ENCODE measurements around the gene ULK3.

Gene ULK3

DNA sequence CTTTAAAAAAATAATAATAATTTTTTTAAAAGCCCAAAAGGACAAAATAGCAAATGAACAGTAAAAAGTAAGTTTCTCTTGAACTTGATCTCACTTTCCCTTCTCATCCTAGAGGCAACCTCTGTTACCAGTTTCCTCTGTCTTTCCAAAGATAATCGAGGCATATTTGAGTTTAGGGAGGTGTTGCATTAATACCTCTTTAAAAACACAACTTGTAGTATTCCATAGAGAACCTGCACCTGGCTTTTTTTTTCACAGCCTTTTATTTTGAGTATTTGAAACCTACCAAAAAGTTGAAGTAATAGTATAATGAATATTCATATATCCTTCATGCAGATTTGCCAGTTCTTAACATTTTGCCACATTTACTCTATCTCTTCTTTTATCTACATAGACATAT lies 51.9 kb downstream of the ULK3 start:
- Histone ChIP-seq H3K9me3 (replicated peaks; ENCODE audit: insufficient read depth, low read length) (no peaks in the 10 kb centered on the region), H3K36me3 (replicated peaks; ENCODE audit: insufficient read depth, low read length) (no peaks in the 10 kb centered on the region; the same call in 1 of the 2 replicates), H3K4me2 (ENCODE audit: low read depth, low read length) (peak overlapping the region; percentile 99), H3K27ac (ENCODE audit: low read length) (peak overlapping the region; percentile 95; the same call in 1 of the 2 replicates), H4K20me1 (ENCODE audit: insufficient read depth, low read length) (peaks cover 25% of the 10 kb centered on the region), H3K9me2 (replicated peaks; ENCODE audit: insufficient read depth, low read length) (no peaks in the 10 kb centered on the region), H3K9ac (ENCODE audit: low read length) (peak overlapping the region; percentile 89; the same call in 1 of the 2 replicates), H3K4me1 (ENCODE audit: low read length) (peaks cover 68% of the 10 kb centered on the region), H3K27me3 (replicated peaks; ENCODE audit: insufficient read depth, low read length) (no peaks in the 10 kb centered on the region), H3F3A (ENCODE audit: insufficient read depth, low read length) (peaks cover 57% of the 10 kb centered on the region), H2AFZ (ENCODE audit: low read length) (no peak overlapping the region), H3K79me2 (ENCODE audit: low read length) (peaks cover 93% of the 10 kb centered on the region), H3K4me3 (ENCODE audit: low read length) (0 out of 2 replicates have a peak overlapping the region, but pooled peaks have one; percentile 57)
- TF ChIP-seq CTCF (IDR thresholded peaks at IDR 0.05; ENCODE audit: low read length): no peak
- no peak for DNase-seq

DNA sequence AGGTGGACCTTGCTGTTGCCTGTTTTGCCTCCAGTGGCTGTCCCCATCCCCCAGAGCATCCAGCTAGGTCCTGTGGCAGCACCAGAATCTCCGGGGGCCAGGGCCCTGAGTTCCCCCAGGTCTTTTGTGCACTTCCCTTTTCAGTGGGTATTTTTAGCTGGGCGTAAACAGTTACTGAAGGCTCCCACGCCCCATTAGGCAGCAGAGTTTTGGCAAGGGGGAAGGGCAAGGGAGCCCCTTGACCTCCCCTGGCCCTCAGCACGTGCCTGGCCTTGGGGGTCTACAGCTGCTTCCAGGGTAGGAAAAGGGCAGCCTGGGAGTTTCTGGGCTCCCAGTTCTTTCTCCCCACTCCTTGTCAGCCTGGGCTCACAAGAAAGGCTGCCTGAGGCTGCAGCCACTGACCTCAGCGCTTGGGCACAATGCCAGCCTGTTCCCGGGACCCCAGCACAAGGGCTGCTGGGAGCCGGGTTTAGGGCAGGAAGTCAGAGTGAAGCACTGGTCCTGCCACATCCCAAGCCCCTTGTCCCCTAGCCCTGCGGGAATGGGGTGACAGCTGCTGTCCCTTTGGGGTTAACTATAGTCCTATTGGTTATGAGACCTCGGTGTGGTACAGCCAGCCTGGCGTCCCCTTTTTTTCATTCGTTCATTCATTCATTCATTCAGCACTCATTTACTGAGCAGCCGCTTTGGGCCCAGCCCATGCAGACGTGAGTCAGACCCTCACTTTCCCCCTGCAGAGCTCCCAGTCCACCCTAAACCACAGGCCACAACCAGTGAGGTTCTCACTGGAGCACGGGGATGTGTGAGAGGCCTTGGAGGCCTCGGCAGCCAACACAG lies 52.7 kb downstream of the ULK3 start:
- Histone ChIP-seq H3K27ac (ENCODE audit: low read length) (peak overlapping the region; percentile 95), H3F3A (ENCODE audit: insufficient read depth, low read length) (peaks cover 57% of the 10 kb centered on the region), H4K20me1 (ENCODE audit: insufficient read depth, low read length) (peaks cover 25% of the 10 kb centered on the region), H3K9me2 (replicated peaks; ENCODE audit: insufficient read depth, low read length) (no peaks in the 10 kb centered on the region), H2AFZ (ENCODE audit: low read length) (no peak overlapping the region), H3K79me2 (ENCODE audit: low read length) (peaks cover 93% of the 10 kb centered on the region), H3K27me3 (replicated peaks; ENCODE audit: insufficient read depth, low read length) (no peaks in the 10 kb centered on the region), H3K4me3 (ENCODE audit: low read length) (peak overlapping the region; percentile 57), H3K4me2 (ENCODE audit: low read depth, low read length) (peak overlapping the region; percentile 99), H3K9me3 (replicated peaks; ENCODE audit: insufficient read depth, low read length) (no peaks in the 10 kb centered on the region), H3K36me3 (replicated peaks; ENCODE audit: insufficient read depth, low read length) (no peaks in the 10 kb centered on the region; the same call in 1 of the 2 replicates), H3K9ac (ENCODE audit: low read length) (peak overlapping the region; percentile 89), H3K4me1 (ENCODE audit: low read length) (peaks cover 73% of the 10 kb centered on the region)
- TF ChIP-seq EZH2phosphoT487 (IDR thresholded peaks at IDR 0.05; ENCODE audit: low read length): no peak
- no peak for TF ChIP-seq EZH2 (optimal IDR thresholded peaks at IDR 0.05; ENCODE audit: low read depth, low read length)
- no peak for TF ChIP-seq CTCF (IDR thresholded peaks at IDR 0.05; ENCODE audit: low read length)
- peak; percentile 38 for DNase-seq

DNA sequence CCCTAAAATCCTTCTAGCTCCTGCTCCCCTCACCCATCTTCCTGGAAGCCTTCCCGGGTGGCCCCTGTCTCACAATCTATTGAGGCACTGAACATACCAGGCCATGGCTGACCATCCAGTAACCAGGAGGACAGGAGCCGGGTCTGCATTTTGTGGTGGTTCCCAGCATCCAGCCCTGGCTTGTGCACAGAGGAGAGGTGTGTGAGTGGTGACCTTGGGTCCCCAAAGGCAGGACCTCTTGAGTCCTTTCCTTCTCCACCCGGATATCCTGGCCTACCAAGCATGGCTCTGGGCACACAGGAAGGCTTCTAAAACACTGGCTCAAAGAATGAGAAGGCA lies 53.2 kb downstream of the ULK3 start:
- no peak overlapping the region for H2AFZ ChIP-seq (ENCODE audit: low read length)
- H3K27ac ChIP-seq (ENCODE audit: low read length): peak overlapping the region; percentile 95
- no peaks in the 10 kb centered on the region for H3K9me3 ChIP-seq (replicated peaks; ENCODE audit: insufficient read depth, low read length)
- H3K79me2 ChIP-seq (ENCODE audit: low read length): peaks cover 93% of the 10 kb centered on the region
- no peak for DNase-seq
- no peaks in the 10 kb centered on the region for H3K9me2 ChIP-seq (replicated peaks; ENCODE audit: insufficient read depth, low read length)
- TF ChIP-seq EZH2 (optimal IDR thresholded peaks at IDR 0.05; ENCODE audit: low read depth, low read length) (no peak), EZH2phosphoT487 (IDR thresholded peaks at IDR 0.05; ENCODE audit: low read length) (no peak), CTCF (IDR thresholded peaks at IDR 0.05; ENCODE audit: low read length) (no peak)
- H4K20me1 ChIP-seq (ENCODE audit: insufficient read depth, low read length): peaks cover 20% of the 10 kb centered on the region
- peaks cover 61% of the 10 kb centered on the region for H3F3A ChIP-seq (ENCODE audit: insufficient read depth, low read length)
- H3K9ac ChIP-seq (ENCODE audit: low read length): peak overlapping the region; percentile 89
- H3K4me1 ChIP-seq (ENCODE audit: low read length): peaks cover 76% of the 10 kb centered on the region
- no peaks in the 10 kb centered on the region; the same call in 1 of the 2 replicates for H3K36me3 ChIP-seq (replicated peaks; ENCODE audit: insufficient read depth, low read length)
- peak overlapping the region; percentile 99 for H3K4me2 ChIP-seq (ENCODE audit: low read depth, low read length)
- H3K4me3 ChIP-seq (ENCODE audit: low read length): peak overlapping the region; percentile 57
- H3K27me3 ChIP-seq (replicated peaks; ENCODE audit: insufficient read depth, low read length): no peaks in the 10 kb centered on the region

All from MM.1S (cell line).